K562 (cell line): ENCODE data around the gene NME4. TPM values are rescaled to one million over a fixed set of nuclear protein-coding genes. Genes with fewer than 3 reads are reported as not detected.

Experiments used
- ELF1 ChIP-seq: fragments of 200-800 bp; sonication (Bioruptor generic); IDR thresholded peaks from 2 replicates; pipeline ENCODE4 v1.6.1; 2016; ENCODE audit warnings: missing genetic modification characterization, missing compliant biosample characterization
- ELF4 ChIP-seq: fragments of 450-650 bp; formaldehyde crosslinking; IDR thresholded peaks from 2 replicates; pipeline ENCODE4 v1.4.0; 2022; ENCODE audit warnings: missing genetic modification characterization
- KDM1A ChIP-seq, 2 experiments: fragments of 450-650 bp; IDR thresholded peaks; 2 replicates each; pipeline ENCODE4 v1.6.1; 2016; ENCODE audit warnings: mild to moderate bottlenecking in 2 of 2
- KLF13 ChIP-seq: fragments of 450-650 bp; IDR thresholded peaks from 2 replicates; pipeline ENCODE4 v1.6.1; 2016; ENCODE audit warnings: missing genetic modification characterization, low read depth, mild to moderate bottlenecking, missing compliant biosample characterization, moderate library complexity, borderline replicate concordance
- MYC ChIP-seq, 2 experiments: fragments of 250-450 bp in 1 of 2; sonication (Bioruptor Pico) in 1 of 2; IDR thresholded peaks; 2 replicates each; pipeline versions ENCODE4 v1.5.1 to v1.6.1; 2012 to 2021; ENCODE audit warnings: low read depth in 2 of 2, borderline replicate concordance in 1 of 2, improper control_type of control experiment in 1 of 2, low read length in 1 of 2, mild to moderate bottlenecking in 1 of 2, moderate library complexity in 1 of 2
- NCOA4 ChIP-seq: fragments of 450-650 bp; IDR thresholded peaks from 2 replicates; pipeline ENCODE4 v1.6.1; 2018; ENCODE audit warnings: mild to moderate bottlenecking; ENCODE audit not compliant: partially characterized antibody
- RAD21 ChIP-seq, 2 experiments: fragments of 250-450 bp in 1 of 2; fragments of 450-650 bp in 1 of 2; sonication (Bioruptor Pico) in 1 of 2; formaldehyde crosslinking in 1 of 2; IDR thresholded peaks in 1 of 2; conservative IDR thresholded peaks in 1 of 2; 2 replicates each; pipeline versions ENCODE4 v1.4.0 to v1.8.0; 2020 to 2022; ENCODE audit warnings: mild to moderate bottlenecking in 2 of 2, moderate library complexity in 1 of 2
- SMARCA5 ChIP-seq: fragments of 450-650 bp; IDR thresholded peaks from 2 replicates; pipeline ENCODE4 v1.6.1; 2016
- YY1 ChIP-seq, 3 experiments: IDR thresholded peaks; 2 replicates each; pipeline ENCODE4 v1.6.1; 2011; ENCODE audit warnings: low read length in 2 of 3, mild to moderate bottlenecking in 2 of 3, moderate library complexity in 2 of 3, borderline replicate concordance in 1 of 3, control low read depth in 1 of 3, low read depth in 1 of 3; ENCODE audit not compliant: insufficient read depth in 3 of 3, insufficient replicate concordance in 2 of 3, control insufficient read depth in 1 of 3, insufficient read length in 1 of 3; ENCODE audit errors: extremely low read depth in 1 of 3
- ZNF384 ChIP-seq: IDR thresholded peaks from 2 replicates; pipeline ENCODE4 v1.6.1; 2012; ENCODE audit warnings: low read depth, low read length, improper control_type of control experiment
- ZNF436 ChIP-seq: fragments of 250-450, 450-650 bp; sonication (Bioruptor Pico); formaldehyde crosslinking; IDR thresholded peaks from 2 replicates; pipeline ENCODE4 v1.7.0; 2020; ENCODE audit warnings: mild to moderate bottlenecking
- ZNF644 ChIP-seq: fragments of 200-800 bp; sonication (Bioruptor generic); IDR thresholded peaks from 2 replicates; pipeline ENCODE4 v1.6.1; 2016; ENCODE audit warnings: low read depth, missing genetic modification characterization, missing compliant biosample characterization
- polyA plus RNA-seq, 8 experiments: library from polyadenylated mRNA; depleted of rRNA in 4 of 8; stranded (reverse) in 5 of 8; unstranded in 3 of 8; fragments of >200 nt; fragmentation: Nextera tagmentation in 2 of 8; fragmentation: Illumina TruSeq in 1 of 8; extraction: Ambion mirVana in 2 of 8; extraction: Trizol in 1 of 8; gene quantifications; 2 replicates each; pipeline versions ENCODE4 v1.2.1 to v1.2.3, GENCODE V29; 2011 to 2014; ENCODE audit warnings: inconsistent platforms in 1 of 8, missing spikeins in 1 of 8
- total RNA-seq, 7 experiments: library from RNA; depleted of rRNA in 6 of 7; stranded (reverse); fragments of >200 nt in 6 of 7; fragmentation: Illumina TruSeq in 2 of 7; extraction: Trizol in 2 of 7; gene quantifications; 2 replicates each; pipeline versions ENCODE4 v1.2.1 to v1.2.3, GENCODE V29; 2011 to 2021; ENCODE audit warnings: low replicate concordance in 1 of 7
- TF ChIP-seq, protein P1 (sequence below), 2 experiments: fragments of 450-650 bp; formaldehyde crosslinking in 1 of 2; IDR thresholded peaks; 2 replicates each; pipeline versions ENCODE4 v1.4.0 to v1.6.1; 2014 to 2020; ENCODE audit warnings: mild to moderate bottlenecking in 2 of 2, borderline replicate concordance in 1 of 2, low read depth in 1 of 2
- TF ChIP-seq, protein P2 (sequence below): fragments of 450-650 bp; IDR thresholded peaks from 2 replicates; pipeline ENCODE4 v1.7.0; 2016; ENCODE audit warnings: borderline replicate concordance
- TF ChIP-seq, protein P3 (sequence below): fragments of 200-800 bp; sonication (Bioruptor generic); IDR thresholded peaks from 2 replicates; pipeline ENCODE4 v1.6.1; 2017; ENCODE audit warnings: missing genetic modification characterization, missing compliant biosample characterization

Gene NME4
- total and polyA plus RNA-seq, 9 of the 15 experiments (the other 6 are each of a cell fraction or from before 2014, with no cell fraction given), result 15.4 to 264 (median 139) TPM

DNA sequence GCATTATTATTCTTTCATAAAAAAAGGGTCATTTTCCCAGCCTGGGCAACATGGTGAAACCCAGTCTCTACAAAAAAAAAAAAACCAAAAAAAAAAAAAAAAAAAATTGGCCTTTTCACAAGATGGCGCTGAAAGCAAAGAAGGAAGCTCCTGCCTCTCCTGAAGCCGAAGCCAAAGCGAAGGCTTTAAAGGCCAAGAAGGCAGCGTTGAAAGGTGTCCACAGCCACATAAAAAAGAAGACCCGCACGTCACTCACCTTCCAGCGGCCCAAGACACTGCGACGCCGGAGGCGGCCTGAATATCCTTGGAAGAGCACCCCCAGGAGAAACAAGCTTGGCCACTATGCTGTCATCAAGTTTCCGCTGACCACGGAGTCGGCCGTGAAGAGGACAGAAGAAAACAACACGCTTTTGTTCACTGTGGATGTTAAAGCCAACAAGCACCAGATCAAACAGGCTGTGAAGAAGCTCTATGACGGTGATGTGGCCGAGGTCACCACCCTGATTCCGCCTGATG lies 10.3 kb upstream of the NME4 start (continued):
- TF ChIP-seq, protein P1, sequence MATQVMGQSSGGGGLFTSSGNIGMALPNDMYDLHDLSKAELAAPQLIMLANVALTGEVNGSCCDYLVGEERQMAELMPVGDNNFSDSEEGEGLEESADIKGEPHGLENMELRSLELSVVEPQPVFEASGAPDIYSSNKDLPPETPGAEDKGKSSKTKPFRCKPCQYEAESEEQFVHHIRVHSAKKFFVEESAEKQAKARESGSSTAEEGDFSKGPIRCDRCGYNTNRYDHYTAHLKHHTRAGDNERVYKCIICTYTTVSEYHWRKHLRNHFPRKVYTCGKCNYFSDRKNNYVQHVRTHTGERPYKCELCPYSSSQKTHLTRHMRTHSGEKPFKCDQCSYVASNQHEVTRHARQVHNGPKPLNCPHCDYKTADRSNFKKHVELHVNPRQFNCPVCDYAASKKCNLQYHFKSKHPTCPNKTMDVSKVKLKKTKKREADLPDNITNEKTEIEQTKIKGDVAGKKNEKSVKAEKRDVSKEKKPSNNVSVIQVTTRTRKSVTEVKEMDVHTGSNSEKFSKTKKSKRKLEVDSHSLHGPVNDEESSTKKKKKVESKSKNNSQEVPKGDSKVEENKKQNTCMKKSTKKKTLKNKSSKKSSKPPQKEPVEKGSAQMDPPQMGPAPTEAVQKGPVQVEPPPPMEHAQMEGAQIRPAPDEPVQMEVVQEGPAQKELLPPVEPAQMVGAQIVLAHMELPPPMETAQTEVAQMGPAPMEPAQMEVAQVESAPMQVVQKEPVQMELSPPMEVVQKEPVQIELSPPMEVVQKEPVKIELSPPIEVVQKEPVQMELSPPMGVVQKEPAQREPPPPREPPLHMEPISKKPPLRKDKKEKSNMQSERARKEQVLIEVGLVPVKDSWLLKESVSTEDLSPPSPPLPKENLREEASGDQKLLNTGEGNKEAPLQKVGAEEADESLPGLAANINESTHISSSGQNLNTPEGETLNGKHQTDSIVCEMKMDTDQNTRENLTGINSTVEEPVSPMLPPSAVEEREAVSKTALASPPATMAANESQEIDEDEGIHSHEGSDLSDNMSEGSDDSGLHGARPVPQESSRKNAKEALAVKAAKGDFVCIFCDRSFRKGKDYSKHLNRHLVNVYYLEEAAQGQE (IDR thresholded peaks at IDR 0.05; ENCODE audit: borderline replicate concordance), result peak; percentile 27; the same call in 1 of the 2 replicates
- TF ChIP-seq, protein P1 (CRISPR knock-in tag; IDR thresholded peaks at IDR 0.05; ENCODE audit: low read depth), result no peak
- TF ChIP-seq YY1 (IDR thresholded peaks at IDR 0.05; ENCODE audit: borderline replicate concordance in 1 of 3, control insufficient read depth in 1 of 3, extremely low read depth in 1 of 3, insufficient read depth in 3 of 3, insufficient read length in 1 of 3, insufficient replicate concordance in 2 of 3, low read depth in 1 of 3, low read length in 2 of 3) (peak in 1 of 3 experiments; percentile 57), RAD21 (CRISPR knock-in tag; conservative IDR thresholded peaks at IDR 0.05 in 1 of 2, IDR thresholded peaks at IDR 0.05 in 1 of 2) (peak in 1 of 2 experiments; percentile 31; a peak in 2 of 4 replicates), ELF4 (CRISPR knock-in tag) (no peak), ZNF644 (tag) (peak; percentile 62; the same call in 1 of the 2 replicates), ZNF436 (CRISPR knock-in tag) (no peak), SMARCA5 (no peak), ZNF384 (peak; percentile 94), KLF13 (tag) (no peak), MYC (IDR thresholded peaks at IDR 0.05; ENCODE audit: low read depth, low read length) (no peak), MYC (CRISPR knock-in tag; IDR thresholded peaks at IDR 0.05; ENCODE audit: borderline replicate concordance, low read depth) (no peak), NCOA4 (no peak), ELF1 (tag) (no peak), KDM1A (IDR thresholded peaks at IDR 0.05) (no peak)
- TF ChIP-seq, protein P2, sequence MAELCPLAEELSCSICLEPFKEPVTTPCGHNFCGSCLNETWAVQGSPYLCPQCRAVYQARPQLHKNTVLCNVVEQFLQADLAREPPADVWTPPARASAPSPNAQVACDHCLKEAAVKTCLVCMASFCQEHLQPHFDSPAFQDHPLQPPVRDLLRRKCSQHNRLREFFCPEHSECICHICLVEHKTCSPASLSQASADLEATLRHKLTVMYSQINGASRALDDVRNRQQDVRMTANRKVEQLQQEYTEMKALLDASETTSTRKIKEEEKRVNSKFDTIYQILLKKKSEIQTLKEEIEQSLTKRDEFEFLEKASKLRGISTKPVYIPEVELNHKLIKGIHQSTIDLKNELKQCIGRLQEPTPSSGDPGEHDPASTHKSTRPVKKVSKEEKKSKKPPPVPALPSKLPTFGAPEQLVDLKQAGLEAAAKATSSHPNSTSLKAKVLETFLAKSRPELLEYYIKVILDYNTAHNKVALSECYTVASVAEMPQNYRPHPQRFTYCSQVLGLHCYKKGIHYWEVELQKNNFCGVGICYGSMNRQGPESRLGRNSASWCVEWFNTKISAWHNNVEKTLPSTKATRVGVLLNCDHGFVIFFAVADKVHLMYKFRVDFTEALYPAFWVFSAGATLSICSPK, result no peak
- TF ChIP-seq, protein P3, sequence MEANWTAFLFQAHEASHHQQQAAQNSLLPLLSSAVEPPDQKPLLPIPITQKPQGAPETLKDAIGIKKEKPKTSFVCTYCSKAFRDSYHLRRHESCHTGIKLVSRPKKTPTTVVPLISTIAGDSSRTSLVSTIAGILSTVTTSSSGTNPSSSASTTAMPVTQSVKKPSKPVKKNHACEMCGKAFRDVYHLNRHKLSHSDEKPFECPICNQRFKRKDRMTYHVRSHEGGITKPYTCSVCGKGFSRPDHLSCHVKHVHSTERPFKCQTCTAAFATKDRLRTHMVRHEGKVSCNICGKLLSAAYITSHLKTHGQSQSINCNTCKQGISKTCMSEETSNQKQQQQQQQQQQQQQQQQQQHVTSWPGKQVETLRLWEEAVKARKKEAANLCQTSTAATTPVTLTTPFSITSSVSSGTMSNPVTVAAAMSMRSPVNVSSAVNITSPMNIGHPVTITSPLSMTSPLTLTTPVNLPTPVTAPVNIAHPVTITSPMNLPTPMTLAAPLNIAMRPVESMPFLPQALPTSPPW (CRISPR knock-in tag), result 0 out of 2 replicates have a peak, but pooled peaks have one; percentile 25
